ENCODE data around the gene PCDH19. TPM values are rescaled to one million over a fixed set of nuclear protein-coding genes. Genes with fewer than 3 reads are reported as not detected.

Gene PCDH19
- total RNA-seq, 4 donors from 2014 or later, result 0.37 to 1.4 (median 0.60) TPM

DNA sequence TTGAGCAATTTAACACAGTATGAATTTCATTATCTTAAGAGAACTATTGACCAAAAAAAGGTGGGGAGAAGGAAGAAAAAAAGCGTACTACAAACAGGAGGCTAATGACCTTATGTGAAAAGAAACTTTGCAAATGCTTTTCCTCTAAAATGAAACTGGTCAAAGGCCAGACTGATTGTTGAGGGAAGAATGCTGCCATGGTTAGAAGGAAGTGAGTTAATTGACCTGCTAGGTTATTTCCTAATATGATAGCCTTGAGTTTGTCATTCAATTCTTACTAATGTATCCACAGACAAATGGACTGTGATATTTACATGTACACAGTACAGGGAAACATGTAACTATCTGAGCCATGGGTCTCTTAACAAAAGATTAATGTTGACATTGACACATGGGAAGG, 132.8 kb downstream of the PCDH19 start:
- 61 to 67% methylated on average over 1 of the region's 1 CpG for WGBS, 2 donors (ENCODE audit: low coverage in 1 of 2)

GRCh38 chrX:100274916-100275315, 135.2 kb downstream of the PCDH19 start:
- no peak overlapping the region for H3K4me3 ChIP-seq
- WGBS, 2 donors (ENCODE audit: low coverage in 1 of 2), result 39% methylated on average over 3 of the region's 3 CpGs; no CpG with 5 or more reads in 1 of the 2 donors
- H3K27me3 ChIP-seq, result no peaks in the 10 kb centered on the region
- in situ Hi-C loops (cut with MboI; ENCODE audit: low pct_ligation_motif_present in 1 of 4, low pct_unique_long_range_greater_than_20kb in 1 of 4, low sequenced_read_pairs in 3 of 4), result no loop called here
- no peak overlapping the region for H3K27ac ChIP-seq
- TF ChIP-seq CTCF (IDR thresholded peaks at IDR 0.05), result no peak
- no peak for TF ChIP-seq EP300 (IDR thresholded peaks at IDR 0.05; ENCODE audit: low read depth)
- no peak for TF ChIP-seq POLR2A (IDR thresholded peaks at IDR 0.05)
- no peak for TF ChIP-seq POLR2AphosphoS5 (IDR thresholded peaks at IDR 0.05)
- no peak for DNase-seq
- H3K4me1 ChIP-seq, result no peaks in the 10 kb centered on the region
- no peaks in the 10 kb centered on the region for H3K9me3 ChIP-seq
- intact Hi-C loops (cut with DNase I; ENCODE audit: low total_unique reads), result no loop called here
- H3K36me3 ChIP-seq, result no peaks in the 10 kb centered on the region

More for the DNA sequence above, 132.8 kb downstream of the PCDH19 start:
- DNase-seq, result no peak
- Histone ChIP-seq H3K4me3 (no peak overlapping the region), H3K27me3 (no peaks in the 10 kb centered on the region), H3K36me3 (no peaks in the 10 kb centered on the region), H3K27ac (no peak overlapping the region), H3K4me1 (no peaks in the 10 kb centered on the region), H3K9me3 (no peaks in the 10 kb centered on the region)
- intact Hi-C loops (cut with DNase I; ENCODE audit: low total_unique reads) (no loop called here), in situ Hi-C loops (cut with MboI; ENCODE audit: low pct_ligation_motif_present in 1 of 4, low pct_unique_long_range_greater_than_20kb in 1 of 4, low sequenced_read_pairs in 3 of 4) (no loop called here)
- TF ChIP-seq POLR2A (IDR thresholded peaks at IDR 0.05), result no peak
- no peak for TF ChIP-seq CTCF (IDR thresholded peaks at IDR 0.05)
- TF ChIP-seq EP300 (IDR thresholded peaks at IDR 0.05; ENCODE audit: low read depth), result no peak
- TF ChIP-seq POLR2AphosphoS5 (IDR thresholded peaks at IDR 0.05), result no peak

DNA sequence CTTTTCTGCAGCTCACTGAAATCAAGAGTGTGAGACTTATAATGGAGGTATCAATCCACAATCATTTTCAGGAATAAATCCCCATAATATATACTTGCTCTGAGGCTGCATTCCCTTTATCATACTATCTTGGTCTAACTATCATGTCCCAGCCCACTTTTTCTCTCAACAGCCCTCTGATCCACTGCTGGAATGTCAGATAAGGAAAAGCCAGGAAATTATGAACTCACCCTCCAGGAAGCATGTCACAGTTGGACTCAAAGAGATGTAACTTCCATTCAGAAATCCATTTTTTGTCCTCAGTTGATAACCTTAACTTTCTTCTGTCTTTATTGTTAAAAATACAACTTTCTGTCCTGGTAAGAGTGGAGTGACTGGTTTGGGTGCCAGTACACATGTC, 144.9 kb downstream of the PCDH19 start:
- in situ Hi-C loops (cut with MboI; ENCODE audit: low pct_ligation_motif_present in 1 of 4, low pct_unique_long_range_greater_than_20kb in 1 of 4, low sequenced_read_pairs in 3 of 4), result no loop called here

GRCh38 chrX:100264200-100264599, 145.9 kb downstream of the PCDH19 start:
- no peaks in the 10 kb centered on the region for H3K9me3 ChIP-seq
- no peak overlapping the region for H3K4me3 ChIP-seq
- intact Hi-C loops (cut with DNase I; ENCODE audit: low total_unique reads), result no loop called here
- H3K4me1 ChIP-seq, result no peaks in the 10 kb centered on the region
- WGBS, 2 donors (ENCODE audit: low coverage in 1 of 2), result 0 to 17% methylated on average over 1 to 2 of the region's 2 CpGs
- H3K36me3 ChIP-seq, result no peaks in the 10 kb centered on the region
- in situ Hi-C loops (cut with MboI; ENCODE audit: low pct_ligation_motif_present in 1 of 4, low pct_unique_long_range_greater_than_20kb in 1 of 4, low sequenced_read_pairs in 3 of 4), result no loop called here
- no peak overlapping the region for H3K27ac ChIP-seq
- TF ChIP-seq CTCF (IDR thresholded peaks at IDR 0.05), result no peak
- TF ChIP-seq POLR2AphosphoS5 (IDR thresholded peaks at IDR 0.05), result no peak
- no peak for TF ChIP-seq EP300 (IDR thresholded peaks at IDR 0.05; ENCODE audit: low read depth)
- TF ChIP-seq POLR2A (IDR thresholded peaks at IDR 0.05), result no peak
- H3K27me3 ChIP-seq, result no peaks in the 10 kb centered on the region
- no peak for DNase-seq

More for the DNA sequence above, 144.9 kb downstream of the PCDH19 start:
- Histone ChIP-seq H3K4me3 (no peak overlapping the region), H3K36me3 (no peaks in the 10 kb centered on the region), H3K27me3 (no peaks in the 10 kb centered on the region), H3K27ac (no peak overlapping the region), H3K4me1 (no peaks in the 10 kb centered on the region), H3K9me3 (no peaks in the 10 kb centered on the region)
- intact Hi-C loops (cut with DNase I; ENCODE audit: low total_unique reads), result no loop called here
- DNase-seq, result no peak
- TF ChIP-seq CTCF (IDR thresholded peaks at IDR 0.05), result no peak
- no peak for TF ChIP-seq POLR2A (IDR thresholded peaks at IDR 0.05)
- no peak for TF ChIP-seq EP300 (IDR thresholded peaks at IDR 0.05; ENCODE audit: low read depth)
- no peak for TF ChIP-seq POLR2AphosphoS5 (IDR thresholded peaks at IDR 0.05)
